HepG2 (cell line): ENCODE measurements around the gene INPP1.

Experiments used
- FOXO4 ChIP-seq: sonication (generic); formaldehyde crosslinking; conservative IDR thresholded peaks from 2 replicates; pipeline ENCODE4 v1.8.1; 2023; ENCODE audit warnings: missing genetic modification reagents
- GPN1 ChIP-seq: sonication (generic); formaldehyde crosslinking; IDR thresholded peaks from 2 replicates; pipeline ENCODE4 v1.5.1; 2020; ENCODE audit warnings: missing genetic modification reagents, borderline replicate concordance
- PHF8 ChIP-seq: sonication (generic); formaldehyde crosslinking; IDR thresholded peaks from 2 replicates; pipeline ENCODE4 v1.5.0; 2020; ENCODE audit warnings: missing genetic modification reagents
- PRPF4 ChIP-seq: fragments of 200-400 bp; formaldehyde crosslinking; IDR thresholded peaks from 2 replicates; pipeline ENCODE4 v1.6.1; 2016; ENCODE audit warnings: low read length, low read depth; ENCODE audit not compliant: poor library complexity, severe bottlenecking
- TP53 ChIP-seq: sonication (generic); formaldehyde crosslinking; conservative IDR thresholded peaks from 2 replicates; pipeline ENCODE4 v1.4.0; 2020; ENCODE audit warnings: missing genetic modification reagents
- ZNF496 ChIP-seq: sonication (generic); formaldehyde crosslinking; IDR thresholded peaks from 2 replicates; pipeline ENCODE4 v1.8.1; 2023; ENCODE audit warnings: mild to moderate bottlenecking, moderate library complexity, missing genetic modification reagents; ENCODE audit not compliant: insufficient replicate concordance
- ZNF800 ChIP-seq: sonication (generic); formaldehyde crosslinking; IDR thresholded peaks from 2 replicates; pipeline ENCODE4 v1.4.0; 2020; ENCODE audit warnings: missing genetic modification reagents

- TF ChIP-seq TP53 (CRISPR knock-in tag): no peak
- TF ChIP-seq ZNF496: no peak
- TF ChIP-seq PRPF4: no peak
- no peak for TF ChIP-seq GPN1 (CRISPR knock-in tag)
- TF ChIP-seq PHF8: no peak
- no peak for TF ChIP-seq FOXO4 (CRISPR knock-in tag)
- TF ChIP-seq ZNF800: no peak
These were observed 23.7 kb downstream of the INPP1 start for GRCh38 chr2:190367091-190367490.
